Endothelial cell of umbilical vein (primary cell): ENCODE data around the gene TEX29. TPM values are rescaled to one million over a fixed set of nuclear protein-coding genes. Genes with fewer than 3 reads are reported as not detected.

Experiments
- BruUV-seq: library from RNA; stranded (reverse); fragments of 400-500 nt; replicated peaks from 2 replicates; lab custom pipeline; 2021; lab: Mats Ljungman, UMichigan
- CTCF ChIA-PET: fragments of 300-600, 350-600 bp; sonication (Branson Sonifier 250); formaldehyde crosslinking; loops from one replicate; lab custom pipeline; 2021; ENCODE audit warnings: antibody characterized with exemption, inconsistent platforms; lab: Charles Lee
- POLR2A ChIA-PET: fragments of 300-600, 350-600 bp; sonication (Branson Sonifier 250); formaldehyde crosslinking; loops from one replicate; lab custom pipeline; 2021; ENCODE audit warnings: antibody characterized with exemption, inconsistent platforms; lab: Charles Lee
- DNase-seq: peaks from one replicate; pipeline ENCODE4 v3.0.0-alpha.2; 2011; ENCODE audit warnings: low read depth, low spot score
- FAIRE-seq: peaks from 2 replicates; lab custom pipeline; 2011; peaks lifted over from hg19 to GRCh38; lab: Jason Lieb, UNC
- H2AFZ ChIP-seq: 2 replicates; pipeline ENCODE4 v1.6.0; 2012; ENCODE audit warnings: low read depth, low read length, control low read depth, inconsistent platforms
- H3K27ac ChIP-seq: 2 replicates; pipeline ENCODE4 v1.5.1; 2011; ENCODE audit warnings: low read depth, mild to moderate bottlenecking, control low read depth, low read length, moderate library complexity; ENCODE audit not compliant: insufficient read depth
- H3K27me3 ChIP-seq, 2 experiments: 2 replicates each; pipeline versions ENCODE4 v1.6.0 to v1.6.1; 2011; ENCODE audit warnings: low read length in 2 of 2, mixed read lengths in 1 of 2; ENCODE audit not compliant: control insufficient read depth in 2 of 2, insufficient read depth in 2 of 2
- H3K36me3 ChIP-seq, 2 experiments: 2 replicates in 1 of 2; 3 replicates in 1 of 2; pipeline ENCODE4 v1.5.1; 2011; ENCODE audit warnings: low read length in 2 of 2, mild to moderate bottlenecking in 1 of 2, moderate library complexity in 1 of 2; ENCODE audit not compliant: control insufficient read depth in 2 of 2, insufficient read depth in 2 of 2; ENCODE audit errors: extremely low read depth in 1 of 2
- H3K4me1 ChIP-seq: 3 replicates; pipeline ENCODE4 v1.5.1; 2011; ENCODE audit warnings: mild to moderate bottlenecking, low read length; ENCODE audit not compliant: control insufficient read depth, insufficient read depth; ENCODE audit errors: extremely low read depth
- H3K4me2 ChIP-seq: 2 replicates; pipeline ENCODE4 v1.6.1; 2011; ENCODE audit warnings: low read length, control low read depth, mixed read lengths; ENCODE audit not compliant: insufficient read depth
- H3K4me3 ChIP-seq, 3 experiments: fragments of 200-600 bp in 1 of 3; sonication (generic), shearing (Covaris generic) in 1 of 3; replicated peaks in 1 of 3; 2 replicates each; pipeline ENCODE4 v1.5.1; 2011 to 2016; ENCODE audit warnings: control low read depth in 3 of 3, low read length in 3 of 3, mild to moderate bottlenecking in 2 of 3, inconsistent platforms in 1 of 3, low read depth in 1 of 3, moderate library complexity in 1 of 3; ENCODE audit not compliant: insufficient read depth in 1 of 3
- H3K79me2 ChIP-seq: 2 replicates; pipeline ENCODE4 v1.6.0; 2012; ENCODE audit warnings: low read length, inconsistent platforms; ENCODE audit not compliant: control insufficient read depth, insufficient read depth
- H3K9ac ChIP-seq: replicated peaks from 2 replicates; pipeline ENCODE3; 2011; ENCODE audit warnings: low read length, control low read depth; ENCODE audit not compliant: insufficient read depth; ENCODE audit errors: extremely low read depth
- H3K9me1 ChIP-seq: replicated peaks from 3 replicates; pipeline ENCODE4 v1.6.0; 2011; ENCODE audit warnings: mild to moderate bottlenecking, low read length; ENCODE audit not compliant: control insufficient read depth, insufficient read depth; ENCODE audit errors: extremely low read depth
- H3K9me3 ChIP-seq: replicated peaks from 2 replicates; pipeline ENCODE4 v1.5.1; 2012; ENCODE audit warnings: low read length, inconsistent platforms; ENCODE audit not compliant: control insufficient read depth, insufficient read depth
- H4K20me1 ChIP-seq: replicated peaks from 2 replicates; pipeline ENCODE3; 2011; ENCODE audit warnings: mild to moderate bottlenecking, low read length; ENCODE audit not compliant: control insufficient read depth, insufficient read depth; ENCODE audit errors: extremely low read depth
- CTCF ChIP-seq, 2 donors: IDR thresholded peaks; 1 replicate in 1 of 2; 2 replicates in 1 of 2; pipeline ENCODE4 v1.5.1; 2011; ENCODE audit warnings: low read length in 2 of 2, mild to moderate bottlenecking in 2 of 2, moderate library complexity in 2 of 2, control low read depth in 1 of 2, inconsistent platforms in 1 of 2, low read depth in 1 of 2; ENCODE audit not compliant: insufficient read depth in 1 of 2; ENCODE audit errors: extremely low read depth in 1 of 2
- EZH2 ChIP-seq: IDR thresholded peaks from 2 replicates; pipeline ENCODE4 v1.6.1; 2012; ENCODE audit warnings: borderline replicate concordance, low read depth, mild to moderate bottlenecking, moderate library complexity, low read length, inconsistent platforms; ENCODE audit not compliant: severe bottlenecking
- FOS ChIP-seq: IDR thresholded peaks from 2 replicates; pipeline ENCODE4 v1.6.1; 2011; ENCODE audit warnings: mild to moderate bottlenecking, low read length, moderate library complexity, borderline replicate concordance; ENCODE audit not compliant: insufficient read depth
- GATA2 ChIP-seq: IDR thresholded peaks from 2 replicates; pipeline ENCODE4 v1.7.0; 2011; ENCODE audit warnings: low read depth, mild to moderate bottlenecking, moderate library complexity, mixed read lengths, low read length; ENCODE audit not compliant: insufficient read length, insufficient read depth
- JUN ChIP-seq: IDR thresholded peaks from 2 replicates; pipeline ENCODE4 v1.6.1; 2011; ENCODE audit warnings: borderline replicate concordance, low read depth; ENCODE audit not compliant: insufficient read length, insufficient read depth
- MAX ChIP-seq: IDR thresholded peaks from 2 replicates; pipeline ENCODE4 v1.6.1; 2011; ENCODE audit not compliant: insufficient read depth, insufficient read length
- MYC ChIP-seq: IDR thresholded peaks from one replicate; pipeline ENCODE4 v1.6.1; 2011; ENCODE audit warnings: mild to moderate bottlenecking, low read depth, low read length
- POLR2A ChIP-seq: IDR thresholded peaks from 2 replicates; pipeline ENCODE4 v1.6.1; 2012; ENCODE audit warnings: low read depth, mild to moderate bottlenecking, control low read depth, low read length
- POLR2AphosphoS5 ChIP-seq: IDR thresholded peaks from 2 replicates; pipeline ENCODE4 v1.6.1; 2012; ENCODE audit warnings: low read depth, mild to moderate bottlenecking, control low read depth, low read length, moderate library complexity; ENCODE audit not compliant: insufficient read depth
- dilution Hi-C: fragments of 300-500 bp; cut with MboI; formaldehyde crosslinking; loops from one replicate; pipeline ENCODE4 v1.15.0; 2019; ENCODE audit warnings: low sequenced_read_pairs; ENCODE audit not compliant: extremely low pct_ligation_motif_present
- intact Hi-C: fragments of 100-400 bp; cut with micrococcal nuclease; formaldehyde crosslinking; loops from one replicate; pipeline ENCODE4 v1.10.0; 2022
- polyA plus RNA-seq, 4 experiments: library from polyadenylated mRNA; depleted of rRNA in 3 of 4; stranded (reverse) in 3 of 4; unstranded in 1 of 4; fragments of >200 nt; gene quantifications; 2 replicates each; pipeline versions ENCODE4 v1.2.1 to v1.2.3, GENCODE V29; 2011 to 2012; ENCODE audit warnings: missing spikeins in 1 of 4
- total RNA-seq: library from RNA; stranded (reverse); gene quantifications from 2 replicates; pipeline ENCODE4 v1.2.3, GENCODE V29; 2021

The TEX29 gene
- total and polyA plus RNA-seq, 2 donors (not counting 3 experiments of a cell fraction or from before 2014, with no cell fraction given), result 0.44 TPM; not detected in 1

DNA sequence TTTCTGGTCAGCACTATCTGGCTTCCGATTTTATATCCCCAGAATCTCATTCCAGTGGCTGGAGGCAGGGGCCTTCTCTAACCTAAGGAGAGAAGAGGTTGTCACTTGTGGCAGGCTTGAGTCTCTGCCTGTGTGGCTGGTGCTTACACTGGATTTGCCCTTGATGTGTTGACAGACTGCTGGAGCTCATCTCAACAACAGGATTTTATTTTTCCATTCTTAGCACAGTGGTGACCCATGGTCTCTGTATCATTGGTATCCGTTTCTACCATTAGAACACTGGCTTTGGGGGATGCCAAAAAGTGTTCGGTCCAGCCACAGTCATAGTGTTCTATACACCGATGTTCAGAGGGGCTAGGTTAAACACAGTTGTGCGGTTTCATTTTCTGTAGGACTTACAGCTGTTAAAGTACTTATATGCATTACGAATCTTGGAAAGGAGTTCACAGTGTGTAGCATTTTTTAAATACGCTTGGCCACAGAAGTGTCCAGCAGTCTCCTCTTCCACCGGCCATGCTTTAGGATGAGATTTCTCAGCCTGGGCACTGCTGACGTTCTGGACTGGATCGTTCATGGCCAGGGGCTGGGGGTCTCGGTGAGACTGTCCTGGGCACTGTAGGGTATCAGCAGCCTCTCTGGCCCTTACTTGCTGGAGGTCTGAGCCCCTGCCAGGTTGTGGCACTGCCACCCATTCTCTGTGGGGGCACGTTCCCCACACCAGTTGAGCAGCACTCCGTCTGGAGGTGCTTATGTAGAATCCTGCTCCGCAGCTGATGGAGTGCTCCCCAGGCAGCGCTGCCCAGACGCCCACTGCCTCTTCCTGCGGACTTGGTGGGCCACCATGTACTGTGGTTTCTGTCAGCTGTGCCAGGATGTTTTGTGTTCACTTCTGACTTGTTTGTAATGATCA is 41.4 kb upstream of the TEX29 start:
- POLR2A ChIA-PET, result no interaction called here
- dilution Hi-C loops, result no loop called here
- Histone ChIP-seq H3K4me1 (no peaks in the 10 kb centered on the region), H2AFZ (no peak overlapping the region), H3K9me3 (no peaks in the 10 kb centered on the region), H3K9me1 (no peaks in the 10 kb centered on the region), H3K79me2 (peaks cover 11% of the 10 kb centered on the region), H3K36me3 (peaks cover 32 to 44% of the 10 kb centered on the region in 2 experiments), H3K4me3 (no peak overlapping the region), H3K27ac (no peak overlapping the region), H3K4me2 (no peak overlapping the region), H4K20me1 (peaks cover 4% of the 10 kb centered on the region), H3K9ac (no peak overlapping the region), H3K27me3 (no peaks in the 10 kb centered on the region)
- BruUV-seq, result no TSS peak
- CTCF ChIA-PET, result no interaction called here
- intact Hi-C loops, result no loop called here
- FAIRE-seq (no peak), DNase-seq (no peak)
- TF ChIP-seq CTCF (IDR thresholded peaks at IDR 0.05; ENCODE audit: extremely low read depth in 1 of 2, insufficient read depth in 1 of 2, low read depth in 1 of 2, low read length in 2 of 2), result no peak
- no peak for TF ChIP-seq FOS
- TF ChIP-seq POLR2AphosphoS5, result no peak
- TF ChIP-seq JUN, result no peak
- TF ChIP-seq GATA2, result no peak
- TF ChIP-seq EZH2, result no peak
- TF ChIP-seq POLR2A, result no peak
- no peak for TF ChIP-seq MYC
- TF ChIP-seq MAX, result no peak
